ENCODE measurements around the gene KDELR3. TPM values are rescaled to one million over a fixed set of nuclear protein-coding genes. Genes with fewer than 3 reads are reported as not detected.
"Not testable (repeated sequence)": the region's sequence is repeated elsewhere in the genome, so short reads cannot be mapped to it uniquely, and the experiment has no call there.

The KDELR3 gene
- total RNA-seq, 2 donors from 2014 or later: 16.8 to 52.9 TPM

DNA sequence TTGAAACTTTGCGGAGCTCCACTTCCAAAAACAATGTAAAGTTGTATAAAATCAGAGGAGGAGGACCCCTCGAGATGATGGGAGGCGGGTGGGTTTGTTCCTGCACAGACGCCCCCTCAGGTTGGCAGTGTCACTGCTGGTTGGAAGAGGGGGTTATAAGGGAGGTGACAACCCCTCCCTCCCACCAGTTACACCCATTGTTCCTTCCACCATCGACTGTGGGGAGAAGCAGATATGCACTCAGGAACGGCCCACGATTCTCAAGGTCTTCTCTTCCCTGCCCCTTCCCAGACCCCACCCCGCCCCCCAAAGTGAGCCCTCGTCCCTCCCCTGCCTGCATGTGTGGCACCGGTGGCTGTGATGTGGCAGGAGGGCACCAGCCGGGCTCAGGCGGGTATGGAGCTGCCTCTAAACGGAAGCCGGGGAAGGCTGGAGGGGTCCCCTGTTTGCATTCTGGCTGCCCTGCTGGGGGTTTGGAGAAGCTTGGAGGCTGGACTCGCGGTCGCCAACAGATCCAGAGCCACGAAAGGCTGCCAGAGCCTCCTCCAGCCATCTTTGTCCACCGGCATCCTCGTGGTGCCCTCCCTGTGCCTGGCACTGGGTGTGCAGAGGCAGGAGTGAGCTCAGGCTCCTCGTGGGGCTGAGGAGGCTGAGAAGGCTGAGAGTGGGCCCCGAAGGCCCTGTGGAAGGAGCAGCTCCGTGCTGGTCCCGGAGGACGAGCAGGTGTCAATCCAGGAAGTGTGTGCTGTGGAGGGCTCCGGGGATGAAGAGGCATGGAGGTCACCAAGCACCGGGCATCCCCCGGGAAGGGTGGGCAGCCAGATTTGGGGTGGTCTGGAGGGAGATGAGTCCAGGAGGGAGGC lies 778 bp downstream of the KDELR3 start:
- Histone ChIP-seq H3K4me3 (peak overlapping the region; percentile 90), H3K27me3 (replicated peaks; ENCODE audit: insufficient read depth) (peaks cover 3% of the 10 kb centered on the region), H3K36me3 (no peaks in the 10 kb centered on the region), H3K4me1 (ENCODE audit: control insufficient read depth in 1 of 2, low read depth in 2 of 2) (peaks cover 0 to 20% of the 10 kb centered on the region in 2 donors), H3K9me3 (no peaks in the 10 kb centered on the region), H3K27ac (no peak overlapping the region)
- DNase-seq (ENCODE audit: low spot score) (no peak), ATAC-seq (ENCODE audit: insufficient number of reproducible peaks, low FRiP score, low read depth) (no peak)
- TF ChIP-seq, protein P1, sequence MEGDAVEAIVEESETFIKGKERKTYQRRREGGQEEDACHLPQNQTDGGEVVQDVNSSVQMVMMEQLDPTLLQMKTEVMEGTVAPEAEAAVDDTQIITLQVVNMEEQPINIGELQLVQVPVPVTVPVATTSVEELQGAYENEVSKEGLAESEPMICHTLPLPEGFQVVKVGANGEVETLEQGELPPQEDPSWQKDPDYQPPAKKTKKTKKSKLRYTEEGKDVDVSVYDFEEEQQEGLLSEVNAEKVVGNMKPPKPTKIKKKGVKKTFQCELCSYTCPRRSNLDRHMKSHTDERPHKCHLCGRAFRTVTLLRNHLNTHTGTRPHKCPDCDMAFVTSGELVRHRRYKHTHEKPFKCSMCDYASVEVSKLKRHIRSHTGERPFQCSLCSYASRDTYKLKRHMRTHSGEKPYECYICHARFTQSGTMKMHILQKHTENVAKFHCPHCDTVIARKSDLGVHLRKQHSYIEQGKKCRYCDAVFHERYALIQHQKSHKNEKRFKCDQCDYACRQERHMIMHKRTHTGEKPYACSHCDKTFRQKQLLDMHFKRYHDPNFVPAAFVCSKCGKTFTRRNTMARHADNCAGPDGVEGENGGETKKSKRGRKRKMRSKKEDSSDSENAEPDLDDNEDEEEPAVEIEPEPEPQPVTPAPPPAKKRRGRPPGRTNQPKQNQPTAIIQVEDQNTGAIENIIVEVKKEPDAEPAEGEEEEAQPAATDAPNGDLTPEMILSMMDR (IDR thresholded peaks at IDR 0.05): peak; percentile 17

DNA sequence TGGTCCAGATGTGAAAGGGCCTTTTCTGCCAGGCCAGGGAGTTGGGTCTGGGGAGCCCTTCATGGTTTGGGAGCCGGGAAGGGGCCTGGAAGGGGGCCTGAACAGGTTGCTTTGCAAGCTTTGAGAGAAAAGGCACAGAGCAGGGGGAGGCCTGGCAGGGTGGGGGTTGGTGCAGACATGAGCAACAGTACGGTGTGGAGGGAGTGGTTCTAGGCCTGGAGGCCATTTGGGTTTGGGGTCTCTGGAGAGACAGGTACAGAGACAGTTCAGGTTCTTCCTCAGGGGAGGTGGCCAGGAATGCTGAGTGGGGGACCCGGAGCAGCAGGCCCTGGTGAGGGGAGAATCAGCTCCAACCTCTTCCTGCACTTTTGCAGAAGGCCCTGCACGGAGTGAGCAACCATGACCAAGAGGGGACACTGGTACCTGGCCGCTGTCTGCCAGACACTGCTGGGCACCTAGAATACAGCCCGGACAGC lies 1.4 kb downstream of the KDELR3 start:
- H3K4me3 ChIP-seq: peak overlapping the region; percentile 90
- peaks cover 0 to 20% of the 10 kb centered on the region in 2 donors for H3K4me1 ChIP-seq (ENCODE audit: control insufficient read depth in 1 of 2, low read depth in 2 of 2)
- TF ChIP-seq, protein P1 (IDR thresholded peaks at IDR 0.05): no peak
- H3K27ac ChIP-seq: no peak overlapping the region
- peaks cover 3% of the 10 kb centered on the region for H3K27me3 ChIP-seq (replicated peaks; ENCODE audit: insufficient read depth)
- no peaks in the 10 kb centered on the region for H3K36me3 ChIP-seq
- H3K9me3 ChIP-seq: no peaks in the 10 kb centered on the region
- ATAC-seq (ENCODE audit: insufficient number of reproducible peaks, low FRiP score, low read depth): no peak
- DNase-seq (ENCODE audit: low spot score): no peak

DNA sequence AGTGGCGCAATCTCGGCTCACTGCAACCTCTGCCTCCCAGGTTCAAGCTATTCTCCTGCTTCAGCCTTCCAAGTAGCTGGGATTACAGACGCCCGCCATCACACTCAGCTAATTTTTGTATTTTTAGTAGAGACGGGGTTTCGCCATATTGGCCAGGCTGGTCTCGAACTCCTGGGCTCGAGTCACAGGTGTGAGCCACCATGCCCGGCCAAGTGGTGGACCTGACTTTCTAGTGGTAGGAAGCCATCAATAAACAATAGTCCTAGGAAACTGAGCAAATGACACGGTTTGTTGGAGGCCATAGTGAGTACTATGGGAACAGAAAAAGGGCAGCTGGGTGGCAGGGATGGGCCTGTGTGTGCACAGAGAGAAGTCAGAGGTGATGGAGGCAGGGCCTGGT lies 2.3 kb downstream of the KDELR3 start:
- H3K36me3 ChIP-seq; ATAC-seq (ENCODE audit: insufficient number of reproducible peaks, low FRiP score, low read depth); DNase-seq (ENCODE audit: low spot score): not testable (repeated sequence)

DNA sequence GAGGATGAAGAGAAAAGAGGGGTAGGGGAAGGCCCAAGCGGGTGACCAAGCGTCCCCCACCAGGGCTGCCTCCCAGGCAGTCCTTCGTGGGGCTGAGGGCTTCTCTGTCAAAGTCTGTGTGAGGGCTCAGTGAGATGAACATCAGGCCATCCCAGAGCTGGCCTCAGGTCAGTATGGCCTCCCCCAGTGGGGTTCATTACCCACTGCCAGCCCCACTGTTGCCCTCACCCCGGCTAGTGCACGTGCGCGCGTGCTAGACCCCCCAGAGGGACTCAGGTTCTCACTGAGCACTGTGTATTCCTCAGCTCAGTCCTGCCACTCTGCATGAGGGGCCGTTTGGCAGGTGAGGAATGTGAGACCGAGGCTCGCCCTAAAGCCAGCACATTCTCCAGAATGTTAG lies 3.3 kb downstream of the KDELR3 start:
- Histone ChIP-seq H3K9me3 (no peaks in the 10 kb centered on the region), H3K36me3 (no peaks in the 10 kb centered on the region), H3K4me1 (ENCODE audit: control insufficient read depth in 1 of 2, low read depth in 2 of 2) (peaks cover 0 to 20% of the 10 kb centered on the region in 2 donors), H3K4me3 (no peak overlapping the region), H3K27me3 (replicated peaks; ENCODE audit: insufficient read depth) (peaks cover 3% of the 10 kb centered on the region), H3K27ac (no peak overlapping the region)
- ATAC-seq (ENCODE audit: insufficient number of reproducible peaks, low FRiP score, low read depth): no peak
- TF ChIP-seq, protein P1 (IDR thresholded peaks at IDR 0.05): no peak
- DNase-seq (ENCODE audit: low spot score): no peak

More for the DNA sequence above, 2.3 kb downstream of the KDELR3 start:
- not testable (repeated sequence) for H3K27ac ChIP-seq; H3K27me3 ChIP-seq (replicated peaks; ENCODE audit: insufficient read depth); H3K4me3 ChIP-seq; H3K9me3 ChIP-seq
- peaks cover 0 to 20% of the 10 kb centered on the region in 2 donors for H3K4me1 ChIP-seq (ENCODE audit: control insufficient read depth in 1 of 2, low read depth in 2 of 2)

DNA sequence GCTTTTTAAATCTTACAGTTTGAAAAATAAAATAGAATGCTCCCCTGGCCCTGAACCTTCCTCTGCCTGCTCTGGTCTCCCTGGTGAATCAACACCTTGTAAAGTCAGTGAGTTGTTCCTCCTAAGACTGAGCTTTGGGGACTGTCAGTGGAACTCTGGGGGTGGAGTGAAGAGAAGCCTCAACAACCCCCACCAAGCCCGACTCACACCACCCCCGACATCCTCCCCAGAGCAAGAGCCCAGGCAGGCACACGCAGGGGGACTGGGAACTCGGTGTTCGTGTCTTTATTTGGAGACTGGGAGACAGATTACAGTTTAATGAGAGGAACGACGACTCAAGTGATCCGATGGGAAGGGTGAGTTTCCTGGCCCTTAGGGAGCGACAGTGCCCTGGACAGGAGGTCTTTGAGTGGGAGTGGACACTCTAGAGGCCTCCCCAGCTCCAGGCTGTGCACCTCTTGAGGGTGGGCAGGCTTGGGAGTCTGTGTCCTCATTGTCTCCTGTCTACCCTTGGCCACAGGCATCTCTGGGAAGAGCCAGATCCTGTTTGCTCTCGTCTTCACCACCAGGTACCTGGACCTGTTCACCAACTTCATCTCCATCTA lies 6.2 kb downstream of the KDELR3 start:
- DNase-seq (ENCODE audit: low spot score): no peak
- H3K27me3 ChIP-seq (replicated peaks; ENCODE audit: insufficient read depth): no peaks in the 10 kb centered on the region

More for the DNA sequence above, 6.2 kb downstream of the KDELR3 start:
- no peak for ATAC-seq (ENCODE audit: insufficient number of reproducible peaks, low FRiP score, low read depth)
- Histone ChIP-seq H3K27ac (no peak overlapping the region), H3K36me3 (no peaks in the 10 kb centered on the region), H3K4me1 (ENCODE audit: control insufficient read depth in 1 of 2, low read depth in 2 of 2) (peaks cover 0 to 2% of the 10 kb centered on the region in 2 donors), H3K4me3 (no peak overlapping the region), H3K9me3 (no peaks in the 10 kb centered on the region)
- TF ChIP-seq, protein P1 (IDR thresholded peaks at IDR 0.05): no peak
